ENCODE data around the gene LAMB2.

DNA sequence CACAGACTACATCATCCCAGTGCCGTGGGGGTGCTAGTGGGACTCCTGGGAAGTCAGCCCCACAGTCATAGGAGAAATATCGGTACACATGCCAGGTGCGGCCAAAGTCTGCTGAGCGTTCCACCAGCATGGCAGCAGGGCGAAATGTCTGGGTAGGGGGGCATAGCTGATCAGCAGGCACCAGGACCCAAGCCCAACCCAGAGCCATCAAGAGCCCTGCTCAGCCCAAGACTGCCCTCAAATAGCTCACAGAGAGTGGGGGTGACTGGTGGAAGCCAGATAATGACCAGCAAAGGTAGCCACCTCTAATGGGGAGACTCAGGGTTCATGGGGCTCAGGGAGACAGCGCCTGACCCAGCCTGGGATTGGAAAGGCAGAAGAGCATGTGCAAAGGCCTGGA is 1.3 kb downstream of the LAMB2 start:
- TF ChIP-seq, protein P1, sequence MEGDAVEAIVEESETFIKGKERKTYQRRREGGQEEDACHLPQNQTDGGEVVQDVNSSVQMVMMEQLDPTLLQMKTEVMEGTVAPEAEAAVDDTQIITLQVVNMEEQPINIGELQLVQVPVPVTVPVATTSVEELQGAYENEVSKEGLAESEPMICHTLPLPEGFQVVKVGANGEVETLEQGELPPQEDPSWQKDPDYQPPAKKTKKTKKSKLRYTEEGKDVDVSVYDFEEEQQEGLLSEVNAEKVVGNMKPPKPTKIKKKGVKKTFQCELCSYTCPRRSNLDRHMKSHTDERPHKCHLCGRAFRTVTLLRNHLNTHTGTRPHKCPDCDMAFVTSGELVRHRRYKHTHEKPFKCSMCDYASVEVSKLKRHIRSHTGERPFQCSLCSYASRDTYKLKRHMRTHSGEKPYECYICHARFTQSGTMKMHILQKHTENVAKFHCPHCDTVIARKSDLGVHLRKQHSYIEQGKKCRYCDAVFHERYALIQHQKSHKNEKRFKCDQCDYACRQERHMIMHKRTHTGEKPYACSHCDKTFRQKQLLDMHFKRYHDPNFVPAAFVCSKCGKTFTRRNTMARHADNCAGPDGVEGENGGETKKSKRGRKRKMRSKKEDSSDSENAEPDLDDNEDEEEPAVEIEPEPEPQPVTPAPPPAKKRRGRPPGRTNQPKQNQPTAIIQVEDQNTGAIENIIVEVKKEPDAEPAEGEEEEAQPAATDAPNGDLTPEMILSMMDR (IDR thresholded peaks at IDR 0.05) = no peak
- TF ChIP-seq TCF7 (CRISPR knock-in tag; IDR thresholded peaks at IDR 0.05; ENCODE audit: low read depth) = no peak
- no peak for TF ChIP-seq SP1 (CRISPR knock-in tag; conservative IDR thresholded peaks at IDR 0.05)
- no peak for TF ChIP-seq CBFB (CRISPR knock-in tag; IDR thresholded peaks at IDR 0.05; ENCODE audit: low read depth)
- TF ChIP-seq ESRRA (CRISPR knock-in tag; IDR thresholded peaks at IDR 0.05; ENCODE audit: borderline replicate concordance) = no peak
- no peak for TF ChIP-seq HMGA2 (CRISPR knock-in tag; IDR thresholded peaks at IDR 0.05)
- no peak for TF ChIP-seq NFYB (CRISPR knock-in tag; conservative IDR thresholded peaks at IDR 0.05; ENCODE audit: low read depth)
